HG03521 (cell line): ENCODE measurements around the gene PARD6A.
"Not testable (repeated sequence)": the region's sequence is repeated elsewhere in the genome, so short reads cannot be mapped to it uniquely, and the experiment has no call there.

ENCODE experiments used
- ATAC-seq: cut with Tn5 transposase; IDR thresholded peaks from one replicate; pipeline ENCODE4 v1.9.1; 2021; ENCODE audit warnings: mild to moderate bottlenecking, moderate library complexity; ENCODE audit not compliant: unreplicated experiment

PARD6A gene

GRCh38 chr16:67685388-67686112, 24.8 kb downstream of the PARD6A start:
- no peak for ATAC-seq

GRCh38 chr16:67693517-67694285, 32.9 kb downstream of the PARD6A start:
- not testable (repeated sequence) for ATAC-seq

DNA sequence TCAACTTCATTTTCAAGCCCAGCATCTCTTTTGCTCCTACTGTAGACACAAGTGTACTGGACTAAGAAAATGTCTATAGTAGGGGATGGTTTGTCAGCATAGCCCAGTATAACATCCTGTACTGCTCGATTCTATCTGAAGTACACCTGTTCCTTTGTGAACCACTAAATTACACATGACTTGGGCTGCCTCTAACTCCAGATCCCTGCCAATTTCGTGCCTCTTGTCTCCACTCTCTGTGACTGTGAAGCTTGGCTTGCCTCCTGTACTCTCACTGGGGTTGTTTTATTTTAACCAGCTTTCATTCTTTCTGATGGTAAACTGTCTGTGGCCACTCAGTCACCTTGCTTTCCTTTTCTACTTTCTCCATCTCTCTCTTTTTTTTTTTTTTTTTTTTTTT, 33.9 kb downstream of the PARD6A start:
- ATAC-seq: no peak

- ATAC-seq: no peak
Observed at GRCh38 chr16:67697422-67698185, 36.8 kb downstream of the PARD6A start.

GRCh38 chr16:67699265-67699664, 38.5 kb downstream of the PARD6A start:
- no peak for ATAC-seq

DNA sequence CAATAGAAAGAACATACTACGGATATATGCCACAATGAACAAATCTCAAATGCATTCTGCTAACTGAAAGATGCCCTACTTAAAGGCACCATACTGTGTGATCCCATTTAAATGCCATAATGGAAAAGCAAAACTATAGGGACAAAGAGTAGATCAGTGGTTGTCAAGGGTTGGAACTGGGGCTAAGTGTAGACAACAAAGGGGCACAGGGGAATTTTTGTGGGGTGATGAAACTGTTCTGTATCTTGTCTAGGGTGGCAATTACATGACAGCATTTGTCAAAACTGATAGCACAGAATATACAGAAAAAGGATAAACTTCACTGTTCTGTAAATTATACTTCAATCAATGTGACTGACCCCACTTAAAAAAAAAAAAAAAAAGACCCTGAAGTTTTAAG, 40.7 kb downstream of the PARD6A start:
- ATAC-seq: no peak

DNA sequence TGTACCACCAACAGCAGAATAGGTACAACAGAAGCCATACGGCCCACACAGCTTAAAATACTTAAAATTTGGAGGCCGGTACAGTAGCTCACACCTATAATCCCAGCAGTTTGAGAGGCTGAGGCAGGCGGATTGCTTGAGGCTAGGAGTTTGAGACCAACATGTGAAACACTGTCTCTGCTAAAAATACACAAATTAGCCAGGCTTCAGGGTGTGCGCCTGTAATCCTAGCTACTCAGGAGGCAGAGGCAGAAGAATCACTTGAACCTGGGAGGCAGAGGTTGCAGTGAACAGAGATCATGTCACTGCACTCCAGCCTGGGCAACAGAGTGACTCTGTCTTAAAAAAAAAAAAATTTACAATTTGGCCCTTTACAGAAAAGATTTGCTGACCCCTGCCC, 41.4 kb downstream of the PARD6A start:
- ATAC-seq: no peak

DNA sequence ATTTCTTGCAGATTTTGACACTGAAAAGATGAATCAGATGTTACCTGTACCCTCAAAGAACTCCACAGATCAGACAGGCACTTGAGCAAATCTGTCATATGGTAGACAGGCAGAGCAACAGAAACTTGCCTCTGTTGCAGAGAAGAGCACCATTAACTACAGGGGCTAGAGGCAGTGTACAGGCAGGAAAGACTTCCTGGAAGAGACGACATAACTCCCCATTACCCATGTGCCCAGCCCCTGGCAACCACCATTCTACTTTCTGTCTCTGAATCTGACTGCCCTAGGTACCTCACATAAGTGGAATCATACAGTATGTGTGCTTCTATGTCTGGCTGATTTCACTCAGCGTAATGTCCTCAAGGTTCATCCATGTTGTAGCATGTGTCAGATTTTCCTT, 42.9 kb downstream of the PARD6A start:
- no peak for ATAC-seq

DNA sequence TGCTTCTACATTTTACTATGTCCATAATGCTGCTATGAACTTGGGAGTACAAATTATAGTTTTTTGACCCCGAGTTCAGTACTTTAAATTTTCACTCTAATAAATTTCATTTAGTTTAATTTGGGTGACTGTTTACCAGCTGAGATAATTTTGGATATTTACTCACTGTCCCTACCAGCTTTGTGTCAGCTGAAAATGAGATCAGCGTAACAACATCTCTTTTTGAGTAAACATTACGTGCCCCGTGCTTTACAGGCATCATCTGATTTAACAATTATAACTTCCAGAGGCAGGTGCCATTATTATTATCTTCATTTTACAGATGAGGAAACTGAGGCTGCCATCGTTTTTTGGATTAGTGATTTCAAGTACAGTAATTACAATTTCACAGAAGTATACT, 43.4 kb downstream of the PARD6A start:
- ATAC-seq: no peak

- no peak for ATAC-seq
Observed at GRCh38 chr16:67707210-67707609, 46.5 kb downstream of the PARD6A start.

- no peak for ATAC-seq
Observed at GRCh38 chr16:67707790-67708189, 47.0 kb downstream of the PARD6A start.

GRCh38 chr16:67708368-67708771, 47.6 kb downstream of the PARD6A start:
- no peak for ATAC-seq

DNA sequence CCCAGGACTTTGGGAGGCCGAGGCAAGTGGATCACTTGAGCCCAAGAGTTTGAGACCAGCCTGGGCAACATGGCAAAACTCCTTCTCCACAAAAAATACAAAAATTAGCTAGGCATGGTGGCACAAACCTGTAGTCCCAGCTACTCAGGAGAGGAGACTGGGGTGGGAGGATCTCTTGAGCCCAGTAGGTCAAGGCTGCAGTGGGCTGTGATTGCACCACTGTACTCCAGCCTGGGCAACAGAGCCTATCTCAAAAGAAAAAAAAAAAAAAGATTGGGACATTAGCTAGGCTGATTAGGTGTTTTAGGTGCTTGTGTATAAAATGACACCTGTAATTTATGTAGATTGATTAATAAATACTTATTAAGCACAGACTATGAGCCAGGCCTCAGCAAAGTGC, 48.3 kb downstream of the PARD6A start:
- no peak for ATAC-seq

GRCh38 chr16:67710607-67711006, 49.8 kb downstream of the PARD6A start:
- no peak for ATAC-seq
